Measurements from ENCODE around the gene MMP15. TPM values are rescaled to one million over a fixed set of nuclear protein-coding genes. Genes with fewer than 3 reads are reported as not detected.
"Not testable (repeated sequence)": the region's sequence is repeated elsewhere in the genome, so short reads cannot be mapped to it uniquely, and the experiment has no call there.

MMP15 gene
- total RNA-seq, 1 experiment from 2014 or later = 2.6 TPM

- no peak for DNase-seq (ENCODE audit: low read depth)
These were observed 61.0 kb downstream of the MMP15 start for GRCh38 chr16:58086381-58087208.

GRCh38 chr16:58087209-58087913, 61.8 kb downstream of the MMP15 start:
- no peak for DNase-seq (ENCODE audit: low read depth)

- no peak for DNase-seq (ENCODE audit: low read depth)
These were observed 62.5 kb downstream of the MMP15 start for GRCh38 chr16:58088091-58088490.

- DNase-seq (ENCODE audit: low read depth) = not testable (repeated sequence)
These were observed 64.8 kb downstream of the MMP15 start for GRCh38 chr16:58090396-58090795.

GRCh38 chr16:58094026-58094425, 68.5 kb downstream of the MMP15 start:
- DNase-seq (ENCODE audit: low read depth) = no peak

- DNase-seq (ENCODE audit: low read depth) = no peak
These were observed 69.4 kb downstream of the MMP15 start for GRCh38 chr16:58094791-58095574.

- not testable (repeated sequence) for DNase-seq (ENCODE audit: low read depth)
These were observed 70.0 kb downstream of the MMP15 start for GRCh38 chr16:58095575-58095960.

- DNase-seq (ENCODE audit: low read depth) = no peak
These were observed 70.7 kb downstream of the MMP15 start for GRCh38 chr16:58096249-58096648.

Other genes with a start within 250 kb of the MMP15 start
- gene KIFC3, start 223.3 kb upstream of the MMP15 start, total RNA-seq (2014; rRNA removed; shearing (Covaris generic)) = 49.3 and 58.5 TPM in 2 replicates
- not detected in 2 replicates for gene CNGB1, start 54.6 kb upstream of the MMP15 start, total RNA-seq (2014; rRNA removed; shearing (Covaris generic))
- 1.1 and 1.3 TPM in 2 replicates for gene ZNF319, start 25.1 kb upstream of the MMP15 start, total RNA-seq (2014; rRNA removed; shearing (Covaris generic))
- 28.6 and 31.0 TPM in 2 replicates for gene USB1, start 24.3 kb upstream of the MMP15 start, total RNA-seq (2014; rRNA removed; shearing (Covaris generic))
- gene CFAP20, start 103.6 kb downstream of the MMP15 start, total RNA-seq (2014; rRNA removed; shearing (Covaris generic)) = 82.2 and 110 TPM in 2 replicates
- gene CSNK2A2, start 172.4 kb downstream of the MMP15 start, total RNA-seq (2014; rRNA removed; shearing (Covaris generic)) = 15.6 and 15.8 TPM in 2 replicates

Data from RPMI7951 (cell line).